SK-N-SH treated with all-trans-retinoic acid at 6 μM for 48 hours (cell line): ENCODE data around the gene ADGRF5.

ENCODE experiments used
- ATAC-seq: fragments of 200-7000 bp; cut with Tn5 transposase; 3 replicates; pipeline ENCODE4 v1.9.1; 2020; ENCODE audit warnings: mild to moderate bottlenecking, moderate library complexity
- BACH2 ChIP-seq: fragments of 250-450 bp; sonication (Bioruptor Pico); IDR thresholded peaks from 2 replicates; pipeline ENCODE4 v1.9.0; 2021; ENCODE audit warnings: mild to moderate bottlenecking, borderline replicate concordance
- CSDC2 ChIP-seq: fragments of 250-450 bp; sonication (Bioruptor Pico); IDR thresholded peaks from 2 replicates; pipeline ENCODE4 v1.5.0; 2020; ENCODE audit warnings: mild to moderate bottlenecking, moderate library complexity
- ESRRG ChIP-seq: fragments of 250-450 bp; sonication (Bioruptor Pico); IDR thresholded peaks from 2 replicates; pipeline ENCODE4 v1.6.1; 2021; ENCODE audit warnings: mild to moderate bottlenecking
- SNAI2 ChIP-seq: fragments of 250-450 bp; sonication (Bioruptor Pico); IDR thresholded peaks from 2 replicates; pipeline ENCODE4 v1.5.0; 2020; ENCODE audit warnings: mild to moderate bottlenecking, moderate library complexity
- TCF4 ChIP-seq: fragments of 250-450 bp; sonication (Bioruptor Pico); IDR thresholded peaks from 2 replicates; pipeline ENCODE4 v1.8.0; 2021; ENCODE audit warnings: mild to moderate bottlenecking, moderate library complexity, borderline replicate concordance
- TOX ChIP-seq: fragments of 250-450 bp; sonication (Bioruptor Pico); IDR thresholded peaks from 2 replicates; pipeline ENCODE4 v1.8.0; 2021; ENCODE audit warnings: mild to moderate bottlenecking, moderate library complexity, borderline replicate concordance
- TSHZ2 ChIP-seq: fragments of 250-450 bp; sonication (Bioruptor Pico); IDR thresholded peaks from 2 replicates; pipeline ENCODE4 v1.5.0; 2020; ENCODE audit warnings: mild to moderate bottlenecking, moderate library complexity
- ZC3H10 ChIP-seq: fragments of 250-450 bp; sonication (Bioruptor Pico); IDR thresholded peaks from 2 replicates; pipeline ENCODE4 v1.5.1; 2021; ENCODE audit warnings: mild to moderate bottlenecking, moderate library complexity
- ZFP3 ChIP-seq: fragments of 250-450 bp; sonication (Bioruptor Pico); IDR thresholded peaks from 2 replicates; pipeline ENCODE4 v1.5.0; 2020; ENCODE audit warnings: mild to moderate bottlenecking, moderate library complexity
- ZNF565 ChIP-seq: fragments of 450-650 bp; formaldehyde crosslinking; conservative IDR thresholded peaks from 2 replicates; pipeline ENCODE4 v1.5.0; 2020; ENCODE audit warnings: low read depth, mild to moderate bottlenecking, moderate library complexity
- TF ChIP-seq, protein P1 (sequence below): fragments of 250-450 bp; sonication (Bioruptor Pico); IDR thresholded peaks from 2 replicates; pipeline ENCODE4 v1.8.0; 2020; ENCODE audit warnings: mild to moderate bottlenecking, moderate library complexity, borderline replicate concordance
- TF ChIP-seq, protein P2 (sequence below): fragments of 250-450 bp; sonication (Bioruptor Pico); IDR thresholded peaks from 2 replicates; pipeline ENCODE4 v1.8.0; 2021; ENCODE audit warnings: low read depth, mild to moderate bottlenecking, moderate library complexity, borderline replicate concordance

ADGRF5 gene

GRCh38 chr6:46815130-46815529 is 106.6 kb downstream of the ADGRF5 start:
- TF ChIP-seq CSDC2 = no peak
- TF ChIP-seq ZNF565 (CRISPR knock-in tag) = no peak
- TF ChIP-seq TSHZ2 (CRISPR knock-in tag) = no peak
- TF ChIP-seq, protein P1, sequence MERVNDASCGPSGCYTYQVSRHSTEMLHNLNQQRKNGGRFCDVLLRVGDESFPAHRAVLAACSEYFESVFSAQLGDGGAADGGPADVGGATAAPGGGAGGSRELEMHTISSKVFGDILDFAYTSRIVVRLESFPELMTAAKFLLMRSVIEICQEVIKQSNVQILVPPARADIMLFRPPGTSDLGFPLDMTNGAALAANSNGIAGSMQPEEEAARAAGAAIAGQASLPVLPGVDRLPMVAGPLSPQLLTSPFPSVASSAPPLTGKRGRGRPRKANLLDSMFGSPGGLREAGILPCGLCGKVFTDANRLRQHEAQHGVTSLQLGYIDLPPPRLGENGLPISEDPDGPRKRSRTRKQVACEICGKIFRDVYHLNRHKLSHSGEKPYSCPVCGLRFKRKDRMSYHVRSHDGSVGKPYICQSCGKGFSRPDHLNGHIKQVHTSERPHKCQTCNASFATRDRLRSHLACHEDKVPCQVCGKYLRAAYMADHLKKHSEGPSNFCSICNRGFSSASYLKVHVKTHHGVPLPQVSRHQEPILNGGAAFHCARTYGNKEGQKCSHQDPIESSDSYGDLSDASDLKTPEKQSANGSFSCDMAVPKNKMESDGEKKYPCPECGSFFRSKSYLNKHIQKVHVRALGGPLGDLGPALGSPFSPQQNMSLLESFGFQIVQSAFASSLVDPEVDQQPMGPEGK (CRISPR knock-in tag) = no peak
- TF ChIP-seq, protein P2, sequence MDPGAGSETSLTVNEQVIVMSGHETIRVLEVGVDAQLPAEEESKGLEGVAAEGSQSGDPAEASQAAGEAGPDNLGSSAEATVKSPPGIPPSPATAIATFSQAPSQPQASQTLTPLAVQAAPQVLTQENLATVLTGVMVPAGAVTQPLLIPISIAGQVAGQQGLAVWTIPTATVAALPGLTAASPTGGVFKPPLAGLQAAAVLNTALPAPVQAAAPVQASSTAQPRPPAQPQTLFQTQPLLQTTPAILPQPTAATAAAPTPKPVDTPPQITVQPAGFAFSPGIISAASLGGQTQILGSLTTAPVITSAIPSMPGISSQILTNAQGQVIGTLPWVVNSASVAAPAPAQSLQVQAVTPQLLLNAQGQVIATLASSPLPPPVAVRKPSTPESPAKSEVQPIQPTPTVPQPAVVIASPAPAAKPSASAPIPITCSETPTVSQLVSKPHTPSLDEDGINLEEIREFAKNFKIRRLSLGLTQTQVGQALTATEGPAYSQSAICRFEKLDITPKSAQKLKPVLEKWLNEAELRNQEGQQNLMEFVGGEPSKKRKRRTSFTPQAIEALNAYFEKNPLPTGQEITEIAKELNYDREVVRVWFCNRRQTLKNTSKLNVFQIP (CRISPR knock-in tag) = no peak
- TF ChIP-seq ZC3H10 = no peak
- no peak for TF ChIP-seq SNAI2 (CRISPR knock-in tag)
- no peak for TF ChIP-seq ESRRG (CRISPR knock-in tag)
- TF ChIP-seq BACH2 (CRISPR knock-in tag) = no peak
- TF ChIP-seq TOX (CRISPR knock-in tag) = no peak
- no peak for ATAC-seq

GRCh38 chr6:46808806-46809205 is 112.9 kb downstream of the ADGRF5 start:
- no peak for TF ChIP-seq ZFP3
- TF ChIP-seq TCF4 = no peak
- ATAC-seq = no peak
